ENCODE results near the gene MTM1. TPM values are rescaled to one million over a fixed set of nuclear protein-coding genes. Genes with fewer than 3 reads are reported as not detected.

MTM1 gene
- polyA plus RNA-seq, 1 donor from 2014 or later: 7.1 TPM

DNA sequence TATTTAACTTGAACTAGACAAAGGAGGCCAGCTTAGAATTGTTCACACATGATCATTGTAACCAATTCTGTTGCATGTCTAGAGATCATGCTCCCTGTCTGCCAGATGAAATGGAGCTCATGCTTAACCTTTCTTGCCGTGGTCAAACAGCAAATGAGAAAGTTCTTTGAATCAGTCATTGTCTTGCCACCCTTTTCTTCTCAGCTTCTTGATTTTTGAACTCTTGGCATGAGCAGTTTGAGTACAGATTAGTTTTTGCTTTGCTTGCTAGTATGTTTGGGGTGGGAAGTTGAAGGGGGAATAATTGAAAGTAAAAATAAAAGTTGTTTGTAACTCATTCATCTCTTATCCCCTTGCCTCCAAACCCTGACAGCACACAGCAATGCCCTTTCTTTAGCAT lies 4.7 kb downstream of the MTM1 start:
- H3K27ac ChIP-seq (ENCODE audit: low read length): no peak overlapping the region
- no peaks in the 10 kb centered on the region for H3K79me2 ChIP-seq (replicated peaks; ENCODE audit: insufficient read depth, low read length)
- H3K36me3 ChIP-seq (ENCODE audit: insufficient read depth, low read length): no peaks in the 10 kb centered on the region

DNA sequence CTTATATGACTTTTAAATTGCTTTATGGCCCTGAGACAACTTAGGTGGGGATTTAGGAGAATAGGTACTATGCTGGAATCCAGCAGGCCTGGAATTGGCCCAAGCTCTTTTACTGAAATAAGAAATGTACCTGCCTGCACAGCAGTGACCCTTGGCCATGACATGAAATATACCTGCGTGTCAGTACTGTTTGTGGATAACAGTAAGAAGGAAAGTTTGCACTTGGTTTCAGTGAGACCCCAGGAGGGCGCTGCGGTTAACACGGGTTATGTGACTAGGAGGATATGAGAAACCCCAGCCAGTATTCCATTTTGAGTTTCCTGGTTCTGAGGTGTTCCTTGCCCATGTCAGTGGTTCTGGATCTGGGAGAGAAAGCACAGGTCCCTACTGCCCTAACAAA lies 5.3 kb downstream of the MTM1 start:
- Histone ChIP-seq H4K20me1 (ENCODE audit: insufficient read depth) (no peaks in the 10 kb centered on the region), H3K9ac (ENCODE audit: low read length) (no peak overlapping the region), H3K9me3 (ENCODE audit: low read length) (no peaks in the 10 kb centered on the region), H3K4me2 (ENCODE audit: low read length) (no peak overlapping the region), H3K79me2 (replicated peaks; ENCODE audit: insufficient read depth, low read length) (no peaks in the 10 kb centered on the region), H3K27me3 (ENCODE audit: insufficient read depth, low read depth, low read length) (no peaks in the 10 kb centered on the region), H3K4me3 (ENCODE audit: low read length) (no peak overlapping the region), H2AFZ (ENCODE audit: low read depth, low read length) (no peak overlapping the region), H3K36me3 (ENCODE audit: insufficient read depth, low read length) (no peaks in the 10 kb centered on the region), H3F3A (ENCODE audit: insufficient read depth, low read length, poor library complexity, severe bottlenecking) (no peaks in the 10 kb centered on the region), H3K27ac (ENCODE audit: low read length) (no peak overlapping the region), H3K9me2 (ENCODE audit: insufficient read depth, low read length) (no peaks in the 10 kb centered on the region)
- TF ChIP-seq TAF1 (IDR thresholded peaks at IDR 0.05; ENCODE audit: low read depth) (no peak), POLR2AphosphoS5 (IDR thresholded peaks at IDR 0.05) (no peak), MXI1 (conservative IDR thresholded peaks at IDR 0.05; ENCODE audit: poor library complexity, severe bottlenecking) (no peak), SMC3 (conservative IDR thresholded peaks at IDR 0.05; ENCODE audit: poor library complexity) (no peak), EP300 (conservative IDR thresholded peaks at IDR 0.05; ENCODE audit: poor library complexity, severe bottlenecking) (no peak), EZH2 (IDR thresholded peaks at IDR 0.05; ENCODE audit: borderline replicate concordance, insufficient read depth, low read length, poor library complexity, severe bottlenecking) (no peak), RAD21 (conservative IDR thresholded peaks at IDR 0.05) (no peak)
- TF ChIP-seq, protein P1, sequence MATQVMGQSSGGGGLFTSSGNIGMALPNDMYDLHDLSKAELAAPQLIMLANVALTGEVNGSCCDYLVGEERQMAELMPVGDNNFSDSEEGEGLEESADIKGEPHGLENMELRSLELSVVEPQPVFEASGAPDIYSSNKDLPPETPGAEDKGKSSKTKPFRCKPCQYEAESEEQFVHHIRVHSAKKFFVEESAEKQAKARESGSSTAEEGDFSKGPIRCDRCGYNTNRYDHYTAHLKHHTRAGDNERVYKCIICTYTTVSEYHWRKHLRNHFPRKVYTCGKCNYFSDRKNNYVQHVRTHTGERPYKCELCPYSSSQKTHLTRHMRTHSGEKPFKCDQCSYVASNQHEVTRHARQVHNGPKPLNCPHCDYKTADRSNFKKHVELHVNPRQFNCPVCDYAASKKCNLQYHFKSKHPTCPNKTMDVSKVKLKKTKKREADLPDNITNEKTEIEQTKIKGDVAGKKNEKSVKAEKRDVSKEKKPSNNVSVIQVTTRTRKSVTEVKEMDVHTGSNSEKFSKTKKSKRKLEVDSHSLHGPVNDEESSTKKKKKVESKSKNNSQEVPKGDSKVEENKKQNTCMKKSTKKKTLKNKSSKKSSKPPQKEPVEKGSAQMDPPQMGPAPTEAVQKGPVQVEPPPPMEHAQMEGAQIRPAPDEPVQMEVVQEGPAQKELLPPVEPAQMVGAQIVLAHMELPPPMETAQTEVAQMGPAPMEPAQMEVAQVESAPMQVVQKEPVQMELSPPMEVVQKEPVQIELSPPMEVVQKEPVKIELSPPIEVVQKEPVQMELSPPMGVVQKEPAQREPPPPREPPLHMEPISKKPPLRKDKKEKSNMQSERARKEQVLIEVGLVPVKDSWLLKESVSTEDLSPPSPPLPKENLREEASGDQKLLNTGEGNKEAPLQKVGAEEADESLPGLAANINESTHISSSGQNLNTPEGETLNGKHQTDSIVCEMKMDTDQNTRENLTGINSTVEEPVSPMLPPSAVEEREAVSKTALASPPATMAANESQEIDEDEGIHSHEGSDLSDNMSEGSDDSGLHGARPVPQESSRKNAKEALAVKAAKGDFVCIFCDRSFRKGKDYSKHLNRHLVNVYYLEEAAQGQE (IDR thresholded peaks at IDR 0.05; ENCODE audit: borderline replicate concordance): no peak
- TF ChIP-seq, protein P2, sequence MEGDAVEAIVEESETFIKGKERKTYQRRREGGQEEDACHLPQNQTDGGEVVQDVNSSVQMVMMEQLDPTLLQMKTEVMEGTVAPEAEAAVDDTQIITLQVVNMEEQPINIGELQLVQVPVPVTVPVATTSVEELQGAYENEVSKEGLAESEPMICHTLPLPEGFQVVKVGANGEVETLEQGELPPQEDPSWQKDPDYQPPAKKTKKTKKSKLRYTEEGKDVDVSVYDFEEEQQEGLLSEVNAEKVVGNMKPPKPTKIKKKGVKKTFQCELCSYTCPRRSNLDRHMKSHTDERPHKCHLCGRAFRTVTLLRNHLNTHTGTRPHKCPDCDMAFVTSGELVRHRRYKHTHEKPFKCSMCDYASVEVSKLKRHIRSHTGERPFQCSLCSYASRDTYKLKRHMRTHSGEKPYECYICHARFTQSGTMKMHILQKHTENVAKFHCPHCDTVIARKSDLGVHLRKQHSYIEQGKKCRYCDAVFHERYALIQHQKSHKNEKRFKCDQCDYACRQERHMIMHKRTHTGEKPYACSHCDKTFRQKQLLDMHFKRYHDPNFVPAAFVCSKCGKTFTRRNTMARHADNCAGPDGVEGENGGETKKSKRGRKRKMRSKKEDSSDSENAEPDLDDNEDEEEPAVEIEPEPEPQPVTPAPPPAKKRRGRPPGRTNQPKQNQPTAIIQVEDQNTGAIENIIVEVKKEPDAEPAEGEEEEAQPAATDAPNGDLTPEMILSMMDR (IDR thresholded peaks at IDR 0.05; ENCODE audit: poor library complexity, severe bottlenecking): no peak

More for the DNA sequence above, 4.7 kb downstream of the MTM1 start:
- no peak overlapping the region for H3K4me3 ChIP-seq (ENCODE audit: low read length)
- H3K9me3 ChIP-seq (ENCODE audit: low read length): no peaks in the 10 kb centered on the region
- H4K20me1 ChIP-seq (ENCODE audit: insufficient read depth): no peaks in the 10 kb centered on the region
- no peak overlapping the region for H2AFZ ChIP-seq (ENCODE audit: low read depth, low read length)
- no peak overlapping the region for H3K4me2 ChIP-seq (ENCODE audit: low read length)
- H3K9ac ChIP-seq (ENCODE audit: low read length): no peak overlapping the region
- TF ChIP-seq EP300 (conservative IDR thresholded peaks at IDR 0.05; ENCODE audit: poor library complexity, severe bottlenecking): no peak
- TF ChIP-seq SMC3 (conservative IDR thresholded peaks at IDR 0.05; ENCODE audit: poor library complexity): no peak
- no peak for TF ChIP-seq RAD21 (conservative IDR thresholded peaks at IDR 0.05)
- TF ChIP-seq, protein P2 (IDR thresholded peaks at IDR 0.05; ENCODE audit: poor library complexity, severe bottlenecking): no peak
- TF ChIP-seq, protein P1 (IDR thresholded peaks at IDR 0.05; ENCODE audit: borderline replicate concordance): no peak
- TF ChIP-seq EZH2 (IDR thresholded peaks at IDR 0.05; ENCODE audit: borderline replicate concordance, insufficient read depth, low read length, poor library complexity, severe bottlenecking): no peak
- TF ChIP-seq MXI1 (conservative IDR thresholded peaks at IDR 0.05; ENCODE audit: poor library complexity, severe bottlenecking): no peak
- no peak for TF ChIP-seq TAF1 (IDR thresholded peaks at IDR 0.05; ENCODE audit: low read depth)
- TF ChIP-seq POLR2AphosphoS5 (IDR thresholded peaks at IDR 0.05): no peak
- no peaks in the 10 kb centered on the region for H3K27me3 ChIP-seq (ENCODE audit: insufficient read depth, low read depth, low read length)
- H3F3A ChIP-seq (ENCODE audit: insufficient read depth, low read length, poor library complexity, severe bottlenecking): no peaks in the 10 kb centered on the region
- H3K9me2 ChIP-seq (ENCODE audit: insufficient read depth, low read length): no peaks in the 10 kb centered on the region

All from neural cell (in vitro differentiated cells).